CD8-positive, alpha-beta memory T cell (primary cell): Measurements from ENCODE around the gene IGF2. TPM values are rescaled to one million over a fixed set of nuclear protein-coding genes. Genes with fewer than 3 reads are reported as not detected.

Source experiments
- CTCF ChIA-PET: fragments of 350-600 bp; sonication (Branson Sonifier 250); formaldehyde crosslinking; loops from one replicate; lab custom pipeline; 2021; ENCODE audit warnings: antibody characterized with exemption; lab: Charles Lee
- POLR2A ChIA-PET: fragments of 350-600 bp; sonication (Branson Sonifier 250); formaldehyde crosslinking; loops from one replicate; lab custom pipeline; 2021; ENCODE audit warnings: antibody characterized with exemption; lab: Charles Lee
- DNase-seq, 5 donors: peaks; one replicate each; pipeline versions ENCODE4 v3.0.0 to v3.0.0-alpha.2; 2020 to 2022; ENCODE audit warnings: mixed read lengths in 1 of 5
- H3K27ac ChIP-seq: one replicate; pipeline ENCODE4 v1.7.0; 2013; ENCODE audit warnings: low read depth, mild to moderate bottlenecking, low read length, moderate library complexity
- H3K27me3 ChIP-seq: 2 replicates; pipeline ENCODE4 v1.7.0; 2013; ENCODE audit warnings: low read length, mild to moderate bottlenecking; ENCODE audit not compliant: insufficient read depth, poor library complexity, severe bottlenecking
- H3K36me3 ChIP-seq: 2 replicates; pipeline ENCODE4 v1.7.0; 2013; ENCODE audit warnings: mild to moderate bottlenecking, low read length, moderate library complexity; ENCODE audit not compliant: insufficient read depth
- H3K4me1 ChIP-seq: 2 replicates; pipeline ENCODE4 v1.7.0; 2013; ENCODE audit warnings: mild to moderate bottlenecking, low read length, moderate library complexity; ENCODE audit not compliant: insufficient read depth
- H3K4me3 ChIP-seq: 2 replicates; pipeline ENCODE4 v1.7.0; 2013; ENCODE audit warnings: mild to moderate bottlenecking, low read length
- H3K9me3 ChIP-seq: 2 replicates; pipeline ENCODE4 v1.7.0; 2013; ENCODE audit warnings: mild to moderate bottlenecking, low read length
- H3K27ac Mint-ChIP-seq, 8 donors: one replicate each; pipeline ENCODE4 v1.8.0; 2020 to 2021; ENCODE audit warnings: mixed read lengths in 8 of 8, mild to moderate bottlenecking in 6 of 8, inconsistent platforms in 3 of 8, moderate library complexity in 3 of 8
- H3K27me3 Mint-ChIP-seq, 2 donors: one replicate each; pipeline ENCODE4 v1.8.0; 2020 to 2021; ENCODE audit warnings: mixed read lengths in 2 of 2, mild to moderate bottlenecking in 1 of 2, moderate library complexity in 1 of 2
- H3K36me3 Mint-ChIP-seq, 3 donors: one replicate each; pipeline ENCODE4 v1.8.0; 2020 to 2021; ENCODE audit warnings: mixed read lengths in 3 of 3, inconsistent platforms in 1 of 3, mild to moderate bottlenecking in 1 of 3
- H3K4me1 Mint-ChIP-seq, 3 donors: one replicate each; pipeline ENCODE4 v1.8.0; 2020 to 2021; ENCODE audit warnings: mixed read lengths in 3 of 3, inconsistent platforms in 1 of 3, mild to moderate bottlenecking in 1 of 3
- H3K4me3 Mint-ChIP-seq, 7 donors: one replicate each; pipeline ENCODE4 v1.8.0; 2020 to 2021; ENCODE audit warnings: mixed read lengths in 7 of 7, mild to moderate bottlenecking in 6 of 7, moderate library complexity in 4 of 7, inconsistent platforms in 2 of 7
- H3K9me3 Mint-ChIP-seq, 5 donors: one replicate each; pipeline ENCODE4 v1.8.0; 2020 to 2022; ENCODE audit warnings: mixed read lengths in 5 of 5, mild to moderate bottlenecking in 3 of 5, moderate library complexity in 2 of 5, inconsistent platforms in 1 of 5
- polyA plus RNA-seq: library from polyadenylated mRNA; unstranded; fragments of 300-500 nt; fragmentation: Illumina TruSeq; gene quantifications from one replicate; pipeline ENCODE4 v1.2.3, GENCODE V29; 2021
- total RNA-seq, 2 experiments: library from RNA; stranded (reverse); gene quantifications; one replicate each; pipeline ENCODE4 v1.2.3, GENCODE V29; 2021

The IGF2 gene
- total and polyA plus RNA-seq, 3 experiments from 2014 or later: 3.3 to 3.5 TPM; not detected in 1

DNA sequence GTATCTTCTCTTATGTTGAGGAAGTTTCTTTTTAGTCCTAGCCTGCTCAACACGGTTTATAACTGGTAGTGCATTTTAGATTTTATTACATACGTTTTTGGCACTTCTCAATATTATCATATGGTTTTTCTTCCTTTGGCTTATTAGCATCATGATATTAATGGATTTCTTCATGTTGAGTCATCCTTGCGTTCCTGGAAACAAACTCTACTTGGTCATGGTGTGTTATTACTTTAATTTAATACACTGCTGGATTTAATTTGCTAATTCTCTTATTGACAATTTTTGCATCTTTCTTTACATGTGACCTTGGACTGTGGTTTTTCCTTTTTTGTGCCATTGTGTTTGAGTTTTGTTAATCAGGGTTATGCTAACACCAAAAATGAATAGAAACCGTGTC lies 20.5 kb downstream of the IGF2 start:
- Histone ChIP-seq H3K27me3 (peaks cover 4% of the 10 kb centered on the region), H3K36me3 (no peaks in the 10 kb centered on the region), H3K27ac (no peak overlapping the region), H3K4me1 (no peaks in the 10 kb centered on the region), H3K9me3 (no peaks in the 10 kb centered on the region), H3K4me3 (no peak overlapping the region)
- ChIA-PET POLR2A (no interaction called here), CTCF (no interaction called here)
- peaks cover 1 to 29% of the 10 kb centered on the region in 2 donors for H3K27me3 Mint-ChIP-seq
- no peak overlapping the region for H3K4me3 Mint-ChIP-seq
- no peaks in the 10 kb centered on the region for H3K4me1 Mint-ChIP-seq
- no peak overlapping the region for H3K27ac Mint-ChIP-seq
- peaks cover 0 to 4% (median 0%) of the 10 kb centered on the region in 5 donors for H3K9me3 Mint-ChIP-seq
- no peaks in the 10 kb centered on the region for H3K36me3 Mint-ChIP-seq
- DNase-seq: no peak

DNA sequence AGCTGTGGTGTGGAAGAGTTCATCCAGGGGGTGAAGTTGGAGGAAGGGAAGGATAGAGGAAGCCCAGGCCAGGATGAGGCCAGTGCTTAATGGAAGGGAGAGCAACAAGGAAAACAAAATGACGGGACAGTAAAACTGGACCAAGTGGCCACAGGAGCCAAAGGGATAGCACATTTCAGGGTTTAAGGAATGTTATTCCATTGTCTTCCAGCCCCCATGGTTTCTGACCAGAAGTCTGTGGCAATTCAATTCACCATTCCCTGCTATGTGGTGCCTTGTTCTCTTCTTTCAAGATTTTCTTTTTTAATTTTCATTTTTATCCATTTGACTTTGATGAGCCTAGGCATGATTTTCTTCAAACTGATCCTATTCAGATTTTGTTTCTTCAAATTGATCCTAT lies 22.5 kb downstream of the IGF2 start:
- H3K27ac ChIP-seq: no peak overlapping the region
- ChIA-PET POLR2A (no interaction called here), CTCF (no interaction called here)
- no peaks in the 10 kb centered on the region for H3K4me1 ChIP-seq
- Mint-ChIP-seq H3K4me1 (no peaks in the 10 kb centered on the region), H3K4me3 (no peak overlapping the region), H3K36me3 (no peaks in the 10 kb centered on the region), H3K27ac (no peak overlapping the region), H3K9me3 (peaks cover 0 to 4% (median 0%) of the 10 kb centered on the region in 5 donors), H3K27me3 (peaks cover 0 to 26% of the 10 kb centered on the region in 2 donors)
- no peaks in the 10 kb centered on the region for H3K9me3 ChIP-seq
- no peak for DNase-seq
- H3K27me3 ChIP-seq: peaks cover 4% of the 10 kb centered on the region
- no peak overlapping the region for H3K4me3 ChIP-seq
- H3K36me3 ChIP-seq: no peaks in the 10 kb centered on the region

DNA sequence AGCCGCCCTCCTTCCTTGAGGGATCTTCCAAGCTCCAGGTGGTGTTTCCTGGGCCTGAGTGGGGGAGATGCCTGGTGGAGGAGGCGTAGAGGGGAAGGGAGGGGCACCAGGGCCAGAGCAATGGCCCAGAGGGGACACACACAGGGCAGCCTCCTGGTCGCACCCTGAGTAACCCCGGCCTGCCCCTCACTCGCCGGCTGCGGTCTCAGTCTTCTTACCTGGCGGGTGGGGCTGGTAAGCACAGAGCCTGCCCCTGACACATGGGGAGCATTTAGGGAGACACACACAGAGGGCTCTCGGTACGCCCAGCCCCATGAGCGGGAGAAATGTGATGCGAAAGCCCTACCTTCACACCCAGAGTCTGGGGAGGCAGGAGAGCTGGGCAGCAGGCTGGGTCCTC lies 23.9 kb downstream of the IGF2 start:
- Mint-ChIP-seq H3K4me1 (no peaks in the 10 kb centered on the region), H3K27ac (no peak overlapping the region), H3K4me3 (no peak overlapping the region), H3K36me3 (no peaks in the 10 kb centered on the region), H3K9me3 (peaks cover 0 to 4% (median 0%) of the 10 kb centered on the region in 5 donors), H3K27me3 (peaks cover 6 to 22% of the 10 kb centered on the region in 2 donors)
- Histone ChIP-seq H3K4me1 (no peaks in the 10 kb centered on the region), H3K27me3 (peaks cover 4% of the 10 kb centered on the region), H3K27ac (no peak overlapping the region), H3K4me3 (no peak overlapping the region), H3K36me3 (no peaks in the 10 kb centered on the region), H3K9me3 (no peaks in the 10 kb centered on the region)
- no peak for DNase-seq
- POLR2A ChIA-PET: no interaction called here
- CTCF ChIA-PET: interaction anchor here (1.2 to 1.7 kb wide), 2 partner anchors 37 to 421 kb away, joined by 3 to 4 read pairs; no protein-coding TSS in a partner anchor

DNA sequence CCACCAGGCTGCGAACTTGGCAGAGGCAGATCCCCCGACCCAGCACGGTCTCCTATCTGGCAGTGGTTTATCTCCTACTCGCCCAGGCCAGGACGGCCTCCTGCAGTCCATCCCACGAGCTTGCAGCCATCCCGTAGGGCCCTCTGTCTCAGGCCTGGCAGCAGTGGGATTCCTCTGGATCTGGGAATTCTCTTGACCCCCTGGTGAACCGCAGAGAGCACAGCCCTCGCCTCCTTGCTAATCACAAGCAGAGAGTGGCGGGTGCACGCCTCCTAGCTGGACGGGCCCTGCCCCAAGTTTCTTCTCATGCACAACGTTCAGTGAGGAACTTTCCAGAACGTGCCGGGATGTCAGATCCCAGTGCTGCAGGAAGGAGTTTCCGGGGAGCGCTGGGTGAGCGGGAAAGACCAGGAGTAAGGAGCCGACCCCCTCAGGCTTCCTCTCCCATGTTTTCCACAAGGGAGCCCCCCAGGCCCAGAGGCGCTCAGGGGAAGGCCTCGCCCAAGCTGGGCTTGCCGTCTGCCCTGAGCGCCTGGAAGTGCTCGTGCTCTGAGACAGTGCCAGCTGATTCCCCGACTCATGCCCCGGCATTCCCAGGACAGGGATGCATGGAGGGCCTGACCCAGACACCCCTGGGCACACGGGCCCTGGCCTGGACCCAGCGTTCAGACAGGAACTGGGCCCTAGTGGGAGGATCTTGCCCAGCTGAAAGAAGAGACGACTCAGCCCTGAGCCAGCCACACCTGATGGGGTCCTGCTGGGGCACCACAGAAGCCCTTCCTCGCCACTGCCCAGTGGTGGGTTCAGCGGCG lies 24.6 kb downstream of the IGF2 start:
- DNase-seq: peak in 1 of 5 donors; percentile 41
- POLR2A ChIA-PET: no interaction called here
- no peak overlapping the region for H3K4me3 Mint-ChIP-seq
- no peaks in the 10 kb centered on the region for H3K4me1 Mint-ChIP-seq
- peaks cover 0 to 4% (median 0%) of the 10 kb centered on the region in 5 donors for H3K9me3 Mint-ChIP-seq
- Histone ChIP-seq H3K9me3 (no peaks in the 10 kb centered on the region), H3K27me3 (no peaks in the 10 kb centered on the region), H3K27ac (no peak overlapping the region), H3K4me1 (no peaks in the 10 kb centered on the region), H3K36me3 (no peaks in the 10 kb centered on the region), H3K4me3 (no peak overlapping the region)
- CTCF ChIA-PET: interaction anchor here (1.2 to 1.7 kb wide), 2 partner anchors 37 to 421 kb away, joined by 3 to 4 read pairs; no protein-coding TSS in a partner anchor
- no peak overlapping the region for H3K27ac Mint-ChIP-seq
- H3K36me3 Mint-ChIP-seq: no peaks in the 10 kb centered on the region
- H3K27me3 Mint-ChIP-seq: peaks cover 6 to 21% of the 10 kb centered on the region in 2 donors

DNA sequence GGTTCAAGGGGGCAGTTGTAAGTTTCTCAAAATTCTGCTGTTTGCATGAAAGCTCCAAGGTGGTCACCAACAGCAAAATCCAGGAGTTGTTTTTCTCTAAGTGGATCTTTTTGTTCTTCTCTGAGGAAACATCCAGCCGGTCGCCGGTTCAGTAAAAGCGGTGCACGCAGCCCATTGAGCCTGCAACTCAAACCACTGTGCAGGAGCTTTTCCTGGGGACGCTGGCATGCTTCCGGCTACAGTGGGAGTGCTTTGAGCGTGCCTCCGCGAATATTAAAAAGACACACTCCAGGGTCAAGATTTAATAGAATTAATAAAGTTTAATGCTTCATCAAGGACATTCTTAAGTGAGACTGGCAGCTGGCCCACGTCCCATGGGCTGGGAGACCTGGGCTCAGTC lies 25.4 kb downstream of the IGF2 start:
- no peak overlapping the region for H3K27ac ChIP-seq
- Mint-ChIP-seq H3K4me3 (no peak overlapping the region), H3K36me3 (no peaks in the 10 kb centered on the region), H3K9me3 (peaks cover 0 to 4% (median 0%) of the 10 kb centered on the region in 5 donors), H3K4me1 (no peaks in the 10 kb centered on the region), H3K27me3 (peaks cover 6 to 18% of the 10 kb centered on the region in 2 donors), H3K27ac (no peak overlapping the region)
- ChIA-PET POLR2A (no interaction called here), CTCF (interaction anchor here (1.7 kb wide), 1 partner anchor 38 kb away, joined by 4 read pairs; no protein-coding TSS in a partner anchor)
- peak in 1 of 5 donors; percentile 20 for DNase-seq
- no peaks in the 10 kb centered on the region for H3K4me1 ChIP-seq
- no peaks in the 10 kb centered on the region for H3K27me3 ChIP-seq
- H3K4me3 ChIP-seq: no peak overlapping the region
- H3K36me3 ChIP-seq: no peaks in the 10 kb centered on the region
- no peaks in the 10 kb centered on the region for H3K9me3 ChIP-seq

DNA sequence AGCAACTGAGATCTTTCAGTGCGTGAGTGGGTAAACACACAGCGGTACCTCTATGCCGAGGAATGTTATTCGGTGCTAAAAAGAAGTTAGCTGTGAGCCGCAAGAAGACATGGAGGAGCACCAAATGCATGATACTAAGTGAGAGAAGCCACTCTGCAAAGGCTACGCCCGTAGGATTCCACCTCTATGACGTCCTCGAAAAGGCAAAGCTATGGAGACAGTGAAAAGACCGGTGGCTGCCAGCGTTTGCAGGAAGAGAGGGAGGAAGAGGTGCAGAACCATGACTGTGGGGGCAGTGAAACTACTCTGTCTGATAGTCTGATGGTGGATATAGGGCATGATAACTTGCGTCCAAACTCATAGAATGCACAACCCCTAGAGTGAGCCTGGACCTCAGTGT lies 28.7 kb downstream of the IGF2 start:
- CTCF ChIA-PET: no interaction called here
- Mint-ChIP-seq H3K27me3 (peaks cover 7 to 10% of the 10 kb centered on the region in 2 donors), H3K4me1 (no peaks in the 10 kb centered on the region), H3K36me3 (no peaks in the 10 kb centered on the region), H3K9me3 (no peaks in the 10 kb centered on the region), H3K27ac (no peak overlapping the region), H3K4me3 (no peak overlapping the region)
- POLR2A ChIA-PET: no interaction called here
- Histone ChIP-seq H3K9me3 (no peaks in the 10 kb centered on the region), H3K27ac (no peak overlapping the region), H3K4me1 (no peaks in the 10 kb centered on the region), H3K36me3 (no peaks in the 10 kb centered on the region), H3K4me3 (no peak overlapping the region), H3K27me3 (no peaks in the 10 kb centered on the region)
- no peak for DNase-seq

DNA sequence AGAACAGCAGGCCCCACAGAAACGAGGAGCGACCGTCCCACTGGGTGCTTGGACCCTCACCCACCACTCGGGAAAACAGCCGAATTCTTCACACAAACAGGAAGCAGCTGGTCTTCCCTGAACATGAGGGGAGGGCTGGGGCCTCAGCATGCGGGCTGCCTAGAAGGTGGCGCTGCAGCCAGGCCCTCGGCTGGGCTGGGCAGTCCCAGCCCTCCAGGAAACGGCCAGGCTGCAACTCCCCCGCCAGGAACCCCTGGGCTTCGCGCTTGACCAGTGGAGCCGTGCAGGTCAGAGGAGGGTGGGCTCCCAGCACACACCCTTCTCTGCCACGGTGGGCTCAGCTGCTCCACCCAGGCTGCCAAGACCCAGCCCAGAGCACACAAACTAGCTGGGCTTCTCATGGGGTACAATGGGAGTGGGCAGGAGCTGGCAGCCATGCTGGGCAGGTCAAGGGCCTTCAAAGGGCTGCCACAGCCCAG lies 29.6 kb downstream of the IGF2 start:
- Mint-ChIP-seq H3K4me1 (no peaks in the 10 kb centered on the region), H3K36me3 (no peaks in the 10 kb centered on the region), H3K9me3 (no peaks in the 10 kb centered on the region), H3K27me3 (peaks cover 9 to 10% of the 10 kb centered on the region in 2 donors), H3K27ac (no peak overlapping the region), H3K4me3 (no peak overlapping the region)
- DNase-seq: no peak
- CTCF ChIA-PET: interaction anchor here (1.2 kb wide), 1 partner anchor 42 kb away, joined by 4 read pairs; no protein-coding TSS in a partner anchor
- H3K9me3 ChIP-seq: no peaks in the 10 kb centered on the region
- POLR2A ChIA-PET: no interaction called here
- no peaks in the 10 kb centered on the region for H3K27me3 ChIP-seq
- H3K4me3 ChIP-seq: no peak overlapping the region
- no peak overlapping the region for H3K27ac ChIP-seq
- H3K4me1 ChIP-seq: no peaks in the 10 kb centered on the region
- no peaks in the 10 kb centered on the region for H3K36me3 ChIP-seq
